Measurements from ENCODE around the gene MARCOL.
"Not testable (repeated sequence)": the region's sequence is repeated elsewhere in the genome, so short reads cannot be mapped to it uniquely, and the experiment has no call there.

The MARCOL gene

DNA sequence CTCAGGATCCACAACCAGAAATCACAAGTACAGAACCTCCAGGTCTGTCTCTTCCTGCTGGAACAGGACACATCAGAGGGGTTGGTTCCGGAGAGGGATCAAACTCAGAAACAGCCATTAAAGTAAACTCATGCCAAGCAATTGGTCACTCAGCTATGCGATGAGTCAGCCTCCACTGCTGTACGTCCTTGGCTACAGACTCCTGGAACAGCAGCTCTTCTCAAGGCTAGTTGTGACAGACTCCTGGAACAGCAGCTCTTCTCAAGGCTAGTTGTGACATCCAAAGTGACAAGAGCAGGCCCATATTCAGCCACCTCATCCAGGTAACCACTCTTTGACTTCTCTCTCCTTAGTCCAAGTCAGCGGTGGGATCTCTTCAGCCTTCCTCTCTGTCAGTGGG lies 30.2 kb downstream of the MARCOL start, which contains the start of gene SPINK13:
Gene SPINK13, plus strand, starts transcription at position 229 of the 400 bp plus-strand sequence. CDS start 1,279 bp downstream, outside the sequence.
- peak; percentile 66 for DNase-seq

DNA sequence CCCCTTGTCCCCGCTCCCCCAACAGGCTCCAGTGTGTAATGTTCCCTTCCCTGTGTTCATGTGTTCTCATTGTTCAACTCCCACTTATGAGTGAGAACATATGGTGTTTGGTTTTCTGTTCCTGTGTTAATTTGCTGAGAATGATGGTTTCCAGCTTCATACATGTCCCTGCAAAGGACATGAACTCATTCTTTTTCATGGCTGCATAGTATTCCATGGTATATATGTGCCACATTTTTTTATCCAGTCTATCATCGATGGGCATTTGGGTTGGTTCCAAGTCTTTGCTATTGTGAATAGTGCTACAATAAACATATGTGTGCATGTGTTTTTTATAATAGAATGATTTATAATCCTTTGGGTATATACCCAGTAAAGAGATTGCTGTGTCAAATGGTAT lies 36.8 kb downstream of the MARCOL start:
- DNase-seq, result not testable (repeated sequence)

DNA sequence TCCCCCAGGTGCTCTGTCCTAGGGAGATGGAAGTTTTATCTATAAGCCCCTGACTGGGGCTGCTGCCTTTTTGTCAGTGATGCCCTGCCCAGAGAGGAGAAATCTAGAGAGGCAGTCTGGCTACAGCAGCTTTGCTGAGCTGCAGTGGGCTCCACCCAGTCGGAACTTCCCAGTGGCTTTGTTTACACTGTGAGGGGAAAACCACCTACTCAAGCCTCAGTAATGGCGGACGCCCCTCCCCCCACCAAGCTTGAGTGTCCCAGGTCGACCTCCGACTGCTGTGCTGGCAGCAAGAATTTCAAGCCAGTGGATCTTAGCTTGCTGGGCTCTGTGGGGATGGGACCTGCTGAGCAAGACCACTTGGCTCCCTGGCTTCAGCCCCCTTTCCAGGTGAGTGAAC lies 42.6 kb downstream of the MARCOL start:
- DNase-seq, result peak; percentile 60

DNA sequence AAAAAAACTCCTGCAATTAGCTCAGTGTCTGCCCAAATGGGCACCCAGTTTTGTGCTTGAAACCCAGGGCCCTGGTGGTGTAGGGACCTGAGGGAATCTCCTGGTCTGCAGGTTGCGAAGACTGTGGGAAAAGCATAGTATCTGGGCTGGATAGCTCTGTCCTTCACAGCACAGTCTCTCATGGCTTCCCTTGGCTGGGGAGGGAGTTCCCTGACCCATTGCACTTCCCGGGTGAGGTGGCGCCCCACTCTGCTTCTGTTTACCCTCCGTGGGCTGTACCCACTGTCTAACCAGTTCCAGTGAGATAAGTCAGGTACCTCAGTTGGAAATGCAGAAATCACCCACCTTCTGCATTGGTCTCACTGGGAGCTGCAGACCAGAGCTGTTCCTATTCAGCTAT lies 43.0 kb downstream of the MARCOL start:
- peak; percentile 10 for DNase-seq

DNA sequence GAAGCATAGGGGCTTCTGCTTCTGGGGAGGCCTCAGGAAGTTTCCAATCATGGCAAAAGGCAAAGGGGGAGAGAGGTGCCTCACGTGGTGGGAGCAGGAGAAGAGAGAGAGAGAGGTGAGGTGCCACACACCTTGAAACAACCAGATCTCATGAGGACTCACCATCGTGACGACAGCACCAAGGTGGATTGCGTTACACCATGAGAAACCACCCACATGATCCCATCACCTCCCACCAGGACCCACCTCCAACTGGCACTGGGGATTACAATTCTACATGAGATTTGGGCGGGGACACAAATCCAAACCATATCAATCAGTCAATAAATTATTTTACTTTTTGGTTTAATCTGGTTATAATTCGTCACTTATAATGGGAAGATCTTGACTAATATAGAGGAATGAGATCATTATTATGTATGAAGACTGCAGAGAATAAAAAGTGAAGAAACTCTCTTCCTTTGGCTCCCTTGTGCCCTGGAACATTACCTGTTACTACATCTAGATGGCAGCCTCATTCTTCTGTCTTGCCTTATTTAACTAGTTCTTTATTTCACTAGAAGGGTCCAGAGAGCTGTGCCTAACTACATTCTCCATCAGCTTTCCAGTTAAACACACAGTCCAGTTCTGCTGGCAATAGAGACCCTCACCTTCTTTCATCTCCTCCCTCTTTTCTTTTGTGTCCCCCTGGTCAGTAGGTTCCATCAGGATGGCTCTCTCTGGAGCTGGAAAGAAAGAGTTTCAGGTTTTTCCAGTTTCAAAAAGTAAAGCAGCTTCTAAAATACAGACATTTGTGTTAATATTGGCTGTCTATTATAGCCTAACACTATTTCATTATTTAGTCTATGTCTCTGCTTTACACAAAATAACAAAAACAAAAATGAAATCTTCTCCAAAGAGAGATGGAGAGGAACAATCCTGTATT lies 52.2 kb downstream of the MARCOL start:
- DNase-seq, result peak; percentile 72

Data from DMS53 (cell line).